RWPE2 (cell line): ENCODE results near the gene PTCH1.

Experiments used
- ATAC-seq: fragments of 200-7000 bp; cut with Tn5 transposase; 3 replicates; pipeline ENCODE4 v1.9.1; 2021; ENCODE audit warnings: low read depth
- DNase-seq: peaks from one replicate; pipeline ENCODE4 v3.0.0-alpha.2; 2020; ENCODE audit warnings: low spot score
- H3K27ac ChIP-seq: fragments of 450-650 bp; 2 replicates; pipeline ENCODE4 v1.5.1; 2017; ENCODE audit warnings: mild to moderate bottlenecking; ENCODE audit not compliant: poor library complexity, severe bottlenecking
- H3K27me3 ChIP-seq: fragments of 250-450 bp; sonication (Bioruptor Pico); 2 replicates; pipeline ENCODE4 v1.5.1; 2021; ENCODE audit warnings: mild to moderate bottlenecking, moderate library complexity; ENCODE audit not compliant: insufficient read depth, poor library complexity, severe bottlenecking
- H3K36me3 ChIP-seq: fragments of 250-450 bp; sonication (Bioruptor Pico); 2 replicates; pipeline ENCODE4 v1.5.1; 2020; ENCODE audit warnings: low read depth, mild to moderate bottlenecking, moderate library complexity
- H3K4me1 ChIP-seq: fragments of 250-450 bp; sonication (Bioruptor Pico); 2 replicates; pipeline ENCODE4 v1.5.1; 2021; ENCODE audit warnings: mild to moderate bottlenecking, moderate library complexity; ENCODE audit not compliant: insufficient read depth, poor library complexity, severe bottlenecking
- H3K4me3 ChIP-seq: fragments of 250-450 bp; sonication (Bioruptor Pico); 2 replicates; pipeline ENCODE4 v1.5.1; 2021; ENCODE audit warnings: mild to moderate bottlenecking, moderate library complexity; ENCODE audit not compliant: severe bottlenecking
- H3K9me3 ChIP-seq: fragments of 250-450 bp; sonication (Bioruptor Pico); 2 replicates; pipeline ENCODE4 v1.5.1; 2021; ENCODE audit warnings: mild to moderate bottlenecking, moderate library complexity; ENCODE audit not compliant: severe bottlenecking
- CTCF ChIP-seq: fragments of 450-650 bp; IDR thresholded peaks from one replicate; pipeline ENCODE4 v1.5.1; 2017; ENCODE audit warnings: mild to moderate bottlenecking, moderate library complexity; ENCODE audit not compliant: poor library complexity, severe bottlenecking

The PTCH1 gene

GRCh38 chr9:95506678-95507463 is 9.9 kb downstream of the PTCH1 start:
- TF ChIP-seq CTCF: no peak
- H3K4me1 ChIP-seq: peaks cover 3% of the 10 kb centered on the region
- no peaks in the 10 kb centered on the region for H3K27me3 ChIP-seq
- ATAC-seq (peak; percentile 14; the same call in 2 of the 3 replicates), DNase-seq (no peak)
- H3K36me3 ChIP-seq: no peaks in the 10 kb centered on the region
- peak overlapping the region; percentile 49 for H3K4me3 ChIP-seq
- no peaks in the 10 kb centered on the region for H3K9me3 ChIP-seq
- H3K27ac ChIP-seq: peak overlapping the region; percentile 90

- H3K27ac ChIP-seq: peak overlapping the region; percentile 90
- no peaks in the 10 kb centered on the region for H3K36me3 ChIP-seq
- ATAC-seq: no peak
- DNase-seq: no peak
- no peaks in the 10 kb centered on the region for H3K9me3 ChIP-seq
- no peak for TF ChIP-seq CTCF
- no peaks in the 10 kb centered on the region for H3K27me3 ChIP-seq
- H3K4me3 ChIP-seq: peak overlapping the region; percentile 49
- peaks cover 3% of the 10 kb centered on the region for H3K4me1 ChIP-seq
Observed at GRCh38 chr9:95506428-95506677, 10.4 kb downstream of the PTCH1 start.

- ATAC-seq (no peak), DNase-seq (no peak)
- Histone ChIP-seq H3K9me3 (no peaks in the 10 kb centered on the region), H3K4me3 (peak overlapping the region; percentile 49), H3K4me1 (peaks cover 3% of the 10 kb centered on the region), H3K36me3 (no peaks in the 10 kb centered on the region), H3K27me3 (no peaks in the 10 kb centered on the region), H3K27ac (peak overlapping the region; percentile 90)
- TF ChIP-seq CTCF: no peak
Observed at GRCh38 chr9:95505717-95506427, 10.9 kb downstream of the PTCH1 start.

DNA sequence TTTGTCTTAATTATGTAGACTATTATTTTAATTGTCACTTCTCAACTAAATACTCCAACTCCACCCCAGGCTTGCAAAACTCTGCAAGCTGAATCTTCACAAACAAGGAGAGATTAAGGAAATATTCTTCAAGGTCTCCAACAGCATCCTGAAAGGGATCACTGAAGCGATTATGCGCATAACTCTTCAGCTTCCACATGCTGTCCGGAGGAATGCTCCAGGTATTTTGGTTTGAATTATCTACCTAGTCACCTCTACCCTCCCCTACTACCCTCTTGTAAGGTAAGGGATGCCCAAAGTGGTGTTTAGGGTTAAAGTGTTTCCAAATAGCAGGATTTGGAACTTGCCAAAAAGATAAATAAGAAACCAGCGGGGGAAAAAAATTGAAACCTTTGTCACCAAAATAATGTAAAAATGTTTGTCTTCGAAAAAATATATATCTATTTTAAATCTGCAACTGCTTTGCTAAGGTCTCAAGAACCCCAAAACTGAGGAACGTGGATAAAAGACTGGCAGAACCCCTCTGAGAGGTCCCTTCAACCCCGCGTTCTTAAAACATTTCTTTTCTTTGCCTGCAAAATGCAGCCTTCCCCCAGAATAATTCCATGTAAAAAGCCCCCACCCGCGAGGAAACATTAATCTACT is 11.6 kb downstream of the PTCH1 start:
- Histone ChIP-seq H3K4me1 (peaks cover 3% of the 10 kb centered on the region), H3K4me3 (peak overlapping the region; percentile 49), H3K36me3 (no peaks in the 10 kb centered on the region), H3K27ac (no peak overlapping the region), H3K27me3 (no peaks in the 10 kb centered on the region), H3K9me3 (no peaks in the 10 kb centered on the region)
- ATAC-seq: no peak
- DNase-seq: no peak
- no peak for TF ChIP-seq CTCF
